Testis (tissue), 3 donors: Measurements from ENCODE around the gene PTPN11. TPM values are rescaled to one million over a fixed set of nuclear protein-coding genes. Genes with fewer than 3 reads are reported as not detected.
A peak's percentile ranks its signal among the peaks of the same experiment; 100 is the strongest.
"Not testable (repeated sequence)": the region's sequence is repeated elsewhere in the genome, so short reads cannot be mapped to it uniquely, and the experiment has no call there.

Experiments
- DNase-seq: peaks from one replicate; pipeline ENCODE4 v3.0.0-alpha.2; 2019
- H3K27ac ChIP-seq, 2 donors: fragments of 200-600 bp; sonication (generic); one replicate each; pipeline ENCODE4 v1.5.1; 2019
- H3K27me3 ChIP-seq: fragments of 200-600 bp; sonication (generic); one replicate; pipeline ENCODE4 v1.5.1; 2019
- H3K36me3 ChIP-seq: fragments of 200-600 bp; sonication (generic); one replicate; pipeline ENCODE4 v1.5.1; 2017; ENCODE audit warnings: low read depth; ENCODE audit errors: missing control alignments
- H3K4me1 ChIP-seq: fragments of 200-600 bp; sonication (generic); one replicate; pipeline ENCODE4 v1.5.1; 2019
- H3K4me3 ChIP-seq, 2 donors: fragments of 200-600 bp; sonication (generic); one replicate each; pipeline ENCODE4 v1.5.1; 2017 to 2019
- H3K9me3 ChIP-seq: fragments of 200-600 bp; sonication (generic); one replicate; pipeline ENCODE4 v1.5.1; 2017
- CTCF ChIP-seq, 3 experiments: fragments of 450-650 bp in 2 of 3; fragments of 200-600 bp in 1 of 3; sonication (generic) in 1 of 3; IDR thresholded peaks; one replicate each; pipeline ENCODE4 v1.5.1; 2016 to 2019; ENCODE audit warnings: antibody characterized with exemption in 3 of 3, mild to moderate bottlenecking in 2 of 3, moderate library complexity in 1 of 3
- POLR2A ChIP-seq: fragments of 450-650 bp; IDR thresholded peaks from one replicate; pipeline ENCODE4 v1.6.1; 2017; ENCODE audit warnings: antibody characterized with exemption, mild to moderate bottlenecking, moderate library complexity
- WGBS, 2 donors: methylation state at CpG; one replicate each; pipeline ENCODE4 v1.1.5; 2018; 5-methylcytosine and 5-hydroxymethylcytosine counted together
- intact Hi-C: fragments of 100-400 bp; cut with DNase I; formaldehyde crosslinking; loops from one replicate; pipeline ENCODE4 v1.15.1; 2023; ENCODE audit warnings: low total_unique reads
- polyA plus RNA-seq: library from polyadenylated mRNA; stranded (reverse); fragments of 350-450 nt; fragmentation: Illumina TruSeq; extraction: RNeasy Lipid Tissue Mini Kit (QIAGEN cat#74804); gene quantifications from one replicate; pipeline ENCODE4 v1.2.3, GENCODE V29; 2014; ENCODE audit warnings: low read depth, low replicate concordance; ENCODE audit not compliant: insufficient read depth
- total RNA-seq, 2 donors: library from RNA; depleted of rRNA; stranded (reverse); fragments of >200 nt; gene quantifications; one replicate each; pipeline ENCODE4 v1.2.3, GENCODE V29; 2016

Gene PTPN11
- total and polyA plus RNA-seq, 3 donors from 2014 or later, result 32.0 to 53.0 (median 49.4) TPM

GRCh38 chr12:112515868-112516267 lies 97.1 kb downstream of the PTPN11 start:
- no peak overlapping the region for H3K4me3 ChIP-seq
- no peaks in the 10 kb centered on the region for H3K36me3 ChIP-seq
- H3K9me3 ChIP-seq, result no peaks in the 10 kb centered on the region
- H3K27me3 ChIP-seq, result no peaks in the 10 kb centered on the region
- DNase-seq, result no peak
- 65 to 81% methylated on average over 5 of the region's 5 CpGs for WGBS, 2 donors
- H3K27ac ChIP-seq, result no peak overlapping the region
- H3K4me1 ChIP-seq, result no peaks in the 10 kb centered on the region
- TF ChIP-seq CTCF (IDR thresholded peaks at IDR 0.05) (no peak), POLR2A (no peak)
- intact Hi-C loops, result no loop called here

GRCh38 chr12:112517730-112518364 lies 99.1 kb downstream of the PTPN11 start:
- DNase-seq, result no peak
- H3K36me3 ChIP-seq, result no peaks in the 10 kb centered on the region
- H3K27me3 ChIP-seq, result no peaks in the 10 kb centered on the region
- 76 to 81% methylated on average over 7 of the region's 7 CpGs for WGBS, 2 donors
- TF ChIP-seq CTCF (IDR thresholded peaks at IDR 0.05) (no peak), POLR2A (no peak)
- H3K4me1 ChIP-seq, result no peaks in the 10 kb centered on the region
- no peak overlapping the region for H3K27ac ChIP-seq
- no peak overlapping the region for H3K4me3 ChIP-seq
- no peaks in the 10 kb centered on the region for H3K9me3 ChIP-seq
- intact Hi-C loops, result no loop called here

GRCh38 chr12:112518365-112518735 lies 99.6 kb downstream of the PTPN11 start:
- H3K9me3 ChIP-seq, result no peaks in the 10 kb centered on the region
- H3K4me3 ChIP-seq, result no peak overlapping the region
- intact Hi-C loops, result no loop called here
- H3K4me1 ChIP-seq, result no peaks in the 10 kb centered on the region
- no peak for TF ChIP-seq POLR2A
- TF ChIP-seq CTCF (IDR thresholded peaks at IDR 0.05), result no peak
- 61 to 81% methylated on average over 7 of the region's 7 CpGs for WGBS, 2 donors
- H3K27ac ChIP-seq, result no peak overlapping the region
- H3K36me3 ChIP-seq, result no peaks in the 10 kb centered on the region
- no peaks in the 10 kb centered on the region for H3K27me3 ChIP-seq
- no peak for DNase-seq

GRCh38 chr12:112519841-112520340 lies 101.1 kb downstream of the PTPN11 start:
- H3K36me3 ChIP-seq, H3K27ac ChIP-seq, H3K4me1 ChIP-seq, intact Hi-C loops, H3K9me3 ChIP-seq, DNase-seq, H3K27me3 ChIP-seq: not testable (repeated sequence)
- WGBS, 2 donors, result 80 to 87% methylated on average over 1 to 23 of the region's 26 CpGs
- peak overlapping the region; percentile 12 to 49 for H3K4me3 ChIP-seq

- Histone ChIP-seq H3K4me1 (no peaks in the 10 kb centered on the region), H3K36me3 (no peaks in the 10 kb centered on the region), H3K27me3 (no peaks in the 10 kb centered on the region), H3K4me3 (no peak overlapping the region), H3K9me3 (no peaks in the 10 kb centered on the region), H3K27ac (no peak overlapping the region)
- 81 to 95% methylated on average over 5 of the region's 5 CpGs for WGBS, 2 donors
- intact Hi-C loops, result no loop called here
- TF ChIP-seq POLR2A, result no peak
- TF ChIP-seq CTCF (IDR thresholded peaks at IDR 0.05), result no peak
- DNase-seq, result no peak
These were observed 105.1 kb downstream of the PTPN11 start for GRCh38 chr12:112523856-112524255.
